IMR-90 (cell line): ENCODE data around the gene CDC20B. TPM values are rescaled to one million over a fixed set of nuclear protein-coding genes. Genes with fewer than 3 reads are reported as not detected.

ENCODE experiments used
- ATAC-seq: fragments of 200-7000 bp; cut with Tn5 transposase; 2 replicates; pipeline ENCODE4 v1.9.1; 2020; ENCODE audit warnings: low read depth, mild to moderate bottlenecking, moderate library complexity
- BruUV-seq: library from RNA; stranded (reverse); fragments of 400-500 nt; replicated peaks from 2 replicates; lab custom pipeline; 2021; lab: Mats Ljungman, UMichigan
- CTCF ChIA-PET: fragments of 300-600 bp; formaldehyde crosslinking; extraction: SDS; loops from one replicate; lab custom pipeline; 2021; ENCODE audit warnings: antibody characterized with exemption; lab: Yijun Ruan, JAX
- POLR2A ChIA-PET: fragments of 300-600 bp; sonication (Branson Sonifier 250); formaldehyde crosslinking; loops from one replicate; lab custom pipeline; 2022; ENCODE audit warnings: antibody characterized with exemption; ENCODE audit not compliant: unreplicated experiment; lab: Charles Lee
- DNase-seq: peaks from one replicate; pipeline ENCODE4 v3.0.0; 2013
- H2AFZ ChIP-seq: replicated peaks from 2 replicates; pipeline ENCODE3; 2013; ENCODE audit warnings: low read length, mild to moderate bottlenecking; ENCODE audit not compliant: poor library complexity
- H2AK5ac ChIP-seq: 2 replicates; pipeline ENCODE4 v1.6.1; 2013; ENCODE audit warnings: low read depth, low read length, inconsistent platforms
- H2AK9ac ChIP-seq: replicated peaks from 2 replicates; pipeline ENCODE3; 2013; ENCODE audit warnings: mild to moderate bottlenecking, low read depth, low read length, moderate library complexity; ENCODE audit not compliant: poor library complexity
- H2BK120ac ChIP-seq: 2 replicates; pipeline ENCODE4 v1.6.1; 2013; ENCODE audit warnings: low read depth, low read length, inconsistent platforms
- H2BK15ac ChIP-seq: 3 replicates; pipeline ENCODE4 v1.6.1; 2013; ENCODE audit warnings: low read depth, low read length, inconsistent platforms
- H2BK20ac ChIP-seq: 2 replicates; pipeline ENCODE4 v1.6.1; 2013; ENCODE audit warnings: low read depth, mild to moderate bottlenecking, inconsistent platforms, low read length, moderate library complexity
- H2BK5ac ChIP-seq: 2 replicates; pipeline ENCODE4 v1.6.1; 2013; ENCODE audit warnings: mild to moderate bottlenecking, low read depth, low read length, inconsistent platforms; ENCODE audit not compliant: poor library complexity, severe bottlenecking
- H3K14ac ChIP-seq: replicated peaks from 2 replicates; pipeline ENCODE4 v1.6.1; 2013; ENCODE audit warnings: low read depth, low read length, inconsistent platforms
- H3K18ac ChIP-seq: 2 replicates; pipeline ENCODE4 v1.6.1; 2013; ENCODE audit warnings: low read depth, low read length, control low read depth
- H3K23ac ChIP-seq: 2 replicates; pipeline ENCODE4 v1.6.1; 2013; ENCODE audit warnings: low read depth, low read length, inconsistent platforms
- H3K27ac ChIP-seq: 2 replicates; pipeline ENCODE4 v1.5.1; 2013; ENCODE audit warnings: mild to moderate bottlenecking, control low read depth, low read length; ENCODE audit not compliant: insufficient read depth
- H3K27me3 ChIP-seq: 2 replicates; pipeline ENCODE4 v1.6.1; 2013; ENCODE audit warnings: low read length; ENCODE audit not compliant: control insufficient read depth, insufficient read depth
- H3K36me3 ChIP-seq: 2 replicates; pipeline ENCODE4 v1.6.1; 2013; ENCODE audit warnings: low read length, mixed read lengths; ENCODE audit not compliant: control insufficient read depth, insufficient read depth
- H3K4ac ChIP-seq: 2 replicates; pipeline ENCODE4 v1.6.1; 2013; ENCODE audit warnings: low read depth, low read length, inconsistent platforms
- H3K4me1 ChIP-seq: 2 replicates; pipeline ENCODE4 v1.6.1; 2013; ENCODE audit warnings: low read length, mixed read lengths; ENCODE audit not compliant: control insufficient read depth, insufficient read depth
- H3K4me2 ChIP-seq: 2 replicates; pipeline ENCODE4 v1.6.1; 2013; ENCODE audit warnings: low read depth, mild to moderate bottlenecking, control low read depth, low read length, moderate library complexity
- H3K4me3 ChIP-seq: 2 replicates; pipeline ENCODE4 v1.5.1; 2013; ENCODE audit warnings: low read depth, mild to moderate bottlenecking, control low read depth, low read length, moderate library complexity; ENCODE audit not compliant: insufficient read depth
- H3K56ac ChIP-seq: 2 replicates; pipeline ENCODE4 v1.6.1; 2013; ENCODE audit warnings: low read length, inconsistent platforms; ENCODE audit not compliant: insufficient read depth; ENCODE audit errors: extremely low read depth
- H3K79me1 ChIP-seq, 2 experiments: 2 replicates each; pipeline ENCODE4 v1.6.1; 2013; ENCODE audit warnings: low read length in 2 of 2, inconsistent platforms in 1 of 2, low read depth in 1 of 2
- H3K9ac ChIP-seq: 2 replicates; pipeline ENCODE4 v1.6.1; 2013; ENCODE audit warnings: low read depth, low read length, control low read depth
- H3K9me1 ChIP-seq: 2 replicates; pipeline ENCODE4 v1.6.1; 2013; ENCODE audit warnings: low read length, inconsistent platforms; ENCODE audit not compliant: insufficient read depth
- H3K9me3 ChIP-seq: 2 replicates; pipeline ENCODE4 v1.6.1; 2013; ENCODE audit warnings: low read length; ENCODE audit not compliant: control insufficient read depth, insufficient read depth
- H4K20me1 ChIP-seq: 2 replicates; pipeline ENCODE4 v1.6.1; 2013; ENCODE audit warnings: low read length, inconsistent platforms; ENCODE audit not compliant: insufficient read depth
- H4K5ac ChIP-seq: 2 replicates; pipeline ENCODE4 v1.6.1; 2013; ENCODE audit warnings: mild to moderate bottlenecking, low read depth, low read length, control low read depth
- H4K8ac ChIP-seq, 2 experiments: 2 replicates each; pipeline ENCODE4 v1.6.1; 2013; ENCODE audit warnings: low read depth in 2 of 2, low read length in 2 of 2, control low read depth in 1 of 2, inconsistent platforms in 1 of 2
- H4K91ac ChIP-seq: 2 replicates; pipeline ENCODE4 v1.6.1; 2013; ENCODE audit warnings: low read depth, low read length, inconsistent platforms; ENCODE audit not compliant: insufficient read depth
- BHLHE40 ChIP-seq: fragments of 150-350 bp; IDR thresholded peaks from 2 replicates; pipeline ENCODE4 v1.6.1; 2016; ENCODE audit warnings: mild to moderate bottlenecking, low read depth, low read length
- CEBPB ChIP-seq: IDR thresholded peaks from 2 replicates; pipeline ENCODE4 v1.6.1; 2012; ENCODE audit warnings: low read depth, low read length, improper control_type of control experiment
- CHD1 ChIP-seq: IDR thresholded peaks from 2 replicates; pipeline ENCODE4 v1.6.1; 2012; ENCODE audit warnings: low read depth, low read length, improper control_type of control experiment
- CTCF ChIP-seq: conservative IDR thresholded peaks from 2 replicates; pipeline ENCODE4 v1.5.1; 2012; ENCODE audit warnings: mild to moderate bottlenecking, low read depth, low read length, improper control_type of control experiment
- ELK1 ChIP-seq: fragments of 150-350 bp; IDR thresholded peaks from 2 replicates; pipeline ENCODE4 v1.6.1; 2016; ENCODE audit warnings: low read depth, mild to moderate bottlenecking, low read length, moderate library complexity, borderline replicate concordance
- FOS ChIP-seq: fragments of 150-350 bp; IDR thresholded peaks from 2 replicates; pipeline ENCODE4 v1.6.1; 2016; ENCODE audit warnings: low read depth, low read length
- MAFK ChIP-seq: IDR thresholded peaks from 2 replicates; pipeline ENCODE4 v1.6.1; 2012; ENCODE audit warnings: low read depth, low read length, improper control_type of control experiment
- MAZ ChIP-seq: IDR thresholded peaks from 2 replicates; pipeline ENCODE4 v1.6.1; 2012; ENCODE audit warnings: low read depth, mild to moderate bottlenecking, low read length, improper control_type of control experiment, moderate library complexity, borderline replicate concordance
- MXI1 ChIP-seq: IDR thresholded peaks from 2 replicates; pipeline ENCODE4 v1.6.1; 2012; ENCODE audit warnings: low read depth, mild to moderate bottlenecking, low read length, moderate library complexity, borderline replicate concordance
- NFE2L2 ChIP-seq: fragments of 150-350 bp; IDR thresholded peaks from 2 replicates; pipeline ENCODE4 v1.6.1; 2016; ENCODE audit warnings: low read depth, mild to moderate bottlenecking, low read length
- POLR2A ChIP-seq: IDR thresholded peaks from 2 replicates; pipeline ENCODE4 v1.6.1; 2012; ENCODE audit warnings: mild to moderate bottlenecking, low read depth, low read length
- RAD21 ChIP-seq: IDR thresholded peaks from 2 replicates; pipeline ENCODE4 v1.6.1; 2012; ENCODE audit warnings: low read length, improper control_type of control experiment
- RCOR1 ChIP-seq: IDR thresholded peaks from 2 replicates; pipeline ENCODE4 v1.6.1; 2012; ENCODE audit warnings: mild to moderate bottlenecking, low read length, improper control_type of control experiment; ENCODE audit not compliant: insufficient replicate concordance
- RFX5 ChIP-seq: IDR thresholded peaks from 2 replicates; pipeline ENCODE4 v1.8.0; 2012; ENCODE audit warnings: low read depth, mild to moderate bottlenecking, low read length, moderate library complexity
- SMC3 ChIP-seq: fragments of 150-350 bp; IDR thresholded peaks from 2 replicates; pipeline ENCODE4 v1.6.1; 2016; ENCODE audit warnings: low read depth, mild to moderate bottlenecking, antibody characterized with exemption, low read length, moderate library complexity
- USF2 ChIP-seq: fragments of 150-350 bp; IDR thresholded peaks from 2 replicates; pipeline ENCODE4 v1.6.1; 2017; ENCODE audit warnings: mild to moderate bottlenecking, antibody characterized with exemption, low read length, low read depth
- WGBS, 2 experiments: methylation state at CpG; one replicate each; pipeline versions ENCODE4 v1.1.5 to v1.1.7; 2013; ENCODE audit warnings: missing lambda C conversion rate in 2 of 2; ENCODE audit not compliant: insufficient read length in 1 of 2; ENCODE audit errors: extremely low coverage in 2 of 2; 5-methylcytosine and 5-hydroxymethylcytosine counted together
- dilution Hi-C: fragments of 300-500 bp; cut with HindIII; formaldehyde crosslinking; loops from one replicate; pipeline ENCODE4 v1.14.3; 2018; ENCODE audit warnings: low sequenced_read_pairs; ENCODE audit not compliant: unreplicated experiment
- in situ Hi-C: fragments of 300-500 bp; cut with MboI; formaldehyde crosslinking; loops from 3 replicates; pipeline ENCODE4 v1.14.3; 2019; ENCODE audit warnings: low sequenced_read_pairs, inconsistent platforms, mixed read lengths
- intact Hi-C: fragments of 100-400 bp; cut with micrococcal nuclease; formaldehyde crosslinking; loops from 2 replicates; pipeline ENCODE4 v1.10.0; 2022
- polyA plus RNA-seq, 3 experiments: library from polyadenylated mRNA; depleted of rRNA; stranded (reverse); fragments of >200 nt; gene quantifications; 2 replicates each; pipeline ENCODE4 v1.2.3, GENCODE V29; 2012; ENCODE audit warnings: low replicate concordance in 1 of 3
- total RNA-seq: library from RNA; depleted of rRNA; stranded (reverse); fragments of >200 nt; gene quantifications from 2 replicates; pipeline ENCODE4 v1.2.3, GENCODE V29; 2012

Gene CDC20B
- total and polyA plus RNA-seq, 2 of the 4 experiments (the other 2 are of a cell fraction) = not detected

DNA sequence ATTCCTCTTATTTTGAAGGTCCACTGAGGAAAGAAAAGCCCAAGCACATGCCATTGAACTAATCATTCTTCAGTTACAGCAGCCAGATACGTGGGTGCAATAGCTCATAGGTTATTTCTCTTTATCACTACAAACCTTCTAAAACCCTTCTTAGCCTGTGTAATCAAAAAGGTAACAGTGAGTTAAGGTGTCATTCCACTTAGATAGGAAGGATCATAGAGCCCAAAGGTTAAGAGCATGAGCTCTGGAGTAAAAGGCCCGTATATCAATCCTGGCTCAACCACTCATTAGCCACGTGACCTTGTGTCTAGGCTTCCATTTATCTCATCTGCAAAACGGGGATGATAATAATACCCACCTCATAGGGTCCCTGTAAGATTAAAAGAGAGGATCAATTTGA, 10.3 kb downstream of the CDC20B start:
- ChIA-PET POLR2A (interaction anchor here (0.7 kb wide), 1 partner anchor 429 kb away, joined by 3 read pairs; no protein-coding TSS in a partner anchor), CTCF (no interaction called here)
- Histone ChIP-seq H3K23ac (no peak overlapping the region), H2BK5ac (no peak overlapping the region), H3K4ac (no peak overlapping the region), H4K8ac (no peak overlapping the region), H4K5ac (no peak overlapping the region), H2BK20ac (no peak overlapping the region), H3K9me1 (peaks cover 8% of the 10 kb centered on the region; the same call in 1 of the 2 replicates), H3K27ac (no peak overlapping the region), H2BK120ac (no peak overlapping the region), H3K56ac (no peak overlapping the region), H3K14ac (no peak overlapping the region), H2AFZ (no peak overlapping the region), H3K4me3 (no peak overlapping the region), H3K4me1 (peaks cover 4% of the 10 kb centered on the region), H3K9me3 (no peaks in the 10 kb centered on the region), H4K91ac (no peak overlapping the region), H2AK5ac (no peak overlapping the region), H2AK9ac (no peak overlapping the region), H3K27me3 (no peaks in the 10 kb centered on the region), H3K36me3 (peaks cover 21% of the 10 kb centered on the region), H4K20me1 (peaks cover 51% of the 10 kb centered on the region; the same call in 1 of the 2 replicates), H2BK15ac (no peak overlapping the region), H3K4me2 (no peak overlapping the region), H3K9ac (no peak overlapping the region), H3K18ac (no peak overlapping the region), H3K79me1 (peaks cover 13 to 53% of the 10 kb centered on the region in 2 experiments; a peak in 3 of 4 replicates)
- WGBS, 2 experiments = no CpG with 5 or more reads among the region's 4 CpGs
- dilution Hi-C loops (no loop called here), in situ Hi-C loops (loop anchor here (25.0 kb wide), 1 partner anchor 425 kb away; no protein-coding TSS in a partner anchor), intact Hi-C loops (no loop called here)
- no peak for TF ChIP-seq SMC3
- no peak for TF ChIP-seq RCOR1
- no peak for TF ChIP-seq BHLHE40
- no peak for TF ChIP-seq MAZ
- no peak for TF ChIP-seq POLR2A
- no peak for TF ChIP-seq FOS
- TF ChIP-seq MAFK = no peak
- TF ChIP-seq MXI1 = no peak
- no peak for TF ChIP-seq CTCF
- no peak for TF ChIP-seq RFX5
- no peak for TF ChIP-seq ELK1
- TF ChIP-seq CEBPB = no peak
- no peak for TF ChIP-seq CHD1
- TF ChIP-seq NFE2L2 = no peak
- TF ChIP-seq RAD21 = no peak
- no peak for TF ChIP-seq USF2
- DNase-seq = no peak
- BruUV-seq = no TSS peak
- no peak for ATAC-seq
